ENCODE data around the gene DYRK1A.

DNA sequence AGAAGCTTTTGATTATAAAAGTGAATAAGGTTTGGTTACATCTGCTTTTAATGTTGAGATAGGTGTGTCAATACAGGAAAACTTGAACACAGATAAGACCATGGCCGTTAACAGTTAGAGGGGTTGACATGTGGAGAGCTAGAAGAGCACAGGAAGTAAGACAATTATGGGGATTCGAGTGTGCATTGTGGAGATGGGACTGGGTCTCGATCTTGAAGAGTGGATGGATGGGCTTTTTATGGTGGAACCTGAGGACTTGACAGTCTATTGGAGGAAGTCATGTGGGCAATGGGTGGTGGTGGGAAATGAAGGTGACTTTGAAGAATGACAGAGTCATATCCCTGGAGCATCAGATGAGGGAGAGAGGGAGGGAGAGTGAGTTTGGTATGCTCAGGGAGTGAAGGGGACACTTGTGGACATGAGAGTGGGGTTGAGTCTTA, 12.1 kb downstream of the DYRK1A start:
- TF ChIP-seq CTCF (IDR thresholded peaks at IDR 0.05; ENCODE audit: low read length): no peak
- no peak for TF ChIP-seq EZH2phosphoT487 (IDR thresholded peaks at IDR 0.05; ENCODE audit: low read length)
- no peak for TF ChIP-seq EZH2 (optimal IDR thresholded peaks at IDR 0.05; ENCODE audit: low read depth, low read length)

All from MM.1S (cell line).